ENCODE data around the gene RTP5.
A peak's percentile ranks its signal among the peaks of the same experiment; 100 is the strongest.
"Not testable (repeated sequence)": the region's sequence is repeated elsewhere in the genome, so short reads cannot be mapped to it uniquely, and the experiment has no call there.

RTP5 gene

GRCh38 chr2:241870611-241871537, 1.3 kb downstream of the RTP5 start:
- DNase-seq (ENCODE audit: low read depth) = no peak

DNA sequence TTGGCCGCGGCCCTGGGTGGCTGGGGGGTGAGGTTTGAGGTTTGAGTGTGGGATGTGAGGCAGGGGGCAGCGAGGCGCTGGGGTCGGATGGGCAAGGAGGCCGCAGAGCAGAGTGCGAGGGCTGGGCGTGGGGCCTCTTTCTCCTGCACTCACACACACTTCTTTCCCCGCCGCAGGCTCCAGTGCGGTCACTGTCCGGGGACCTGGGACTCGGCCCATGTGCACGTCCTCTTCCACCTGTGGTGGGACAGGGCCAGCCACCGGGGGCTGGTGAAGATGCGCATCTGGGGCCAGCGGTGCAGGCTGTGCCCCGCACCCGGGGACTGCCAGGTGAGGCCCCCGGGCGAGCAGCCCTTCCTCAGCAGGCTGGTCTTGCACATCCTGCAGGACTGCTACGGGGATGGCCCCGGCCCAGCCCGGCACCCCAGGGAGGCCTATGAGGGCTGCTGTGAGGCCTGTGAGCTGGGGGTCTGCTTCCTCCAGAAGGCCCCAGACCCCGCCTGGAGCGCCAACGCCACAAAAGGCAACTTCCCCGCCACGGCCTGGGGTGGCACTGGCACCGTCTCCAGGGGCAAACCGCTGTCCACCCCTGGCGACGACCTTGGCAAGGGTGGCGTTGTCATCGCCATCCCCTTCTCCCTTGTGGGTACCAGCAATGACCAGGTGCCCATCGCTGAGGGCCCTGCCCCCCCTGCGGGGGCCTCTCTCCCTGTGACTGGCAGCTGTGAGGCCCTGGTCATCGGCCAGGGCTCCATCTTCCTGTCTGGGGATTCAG, 2.2 kb downstream of the RTP5 start:
- no peak for DNase-seq (ENCODE audit: low read depth)

DNA sequence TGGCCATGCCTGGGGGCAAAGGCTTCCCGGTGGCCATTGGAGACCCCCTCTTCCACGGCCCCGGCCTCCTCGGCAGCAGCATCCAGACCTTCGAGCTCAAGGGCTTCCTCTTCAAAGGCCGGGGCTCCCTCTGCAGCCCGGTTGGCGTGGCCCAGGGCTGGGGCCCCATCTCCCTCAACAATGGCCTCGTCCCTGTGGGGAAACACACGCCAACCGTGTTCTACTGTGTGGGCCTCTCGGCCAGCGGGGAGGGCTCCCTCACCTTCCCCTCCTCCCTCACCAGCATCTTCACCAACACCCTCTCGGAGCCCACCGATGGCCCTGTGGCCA, 2.7 kb downstream of the RTP5 start:
- DNase-seq (ENCODE audit: low read depth) = no peak

DNA sequence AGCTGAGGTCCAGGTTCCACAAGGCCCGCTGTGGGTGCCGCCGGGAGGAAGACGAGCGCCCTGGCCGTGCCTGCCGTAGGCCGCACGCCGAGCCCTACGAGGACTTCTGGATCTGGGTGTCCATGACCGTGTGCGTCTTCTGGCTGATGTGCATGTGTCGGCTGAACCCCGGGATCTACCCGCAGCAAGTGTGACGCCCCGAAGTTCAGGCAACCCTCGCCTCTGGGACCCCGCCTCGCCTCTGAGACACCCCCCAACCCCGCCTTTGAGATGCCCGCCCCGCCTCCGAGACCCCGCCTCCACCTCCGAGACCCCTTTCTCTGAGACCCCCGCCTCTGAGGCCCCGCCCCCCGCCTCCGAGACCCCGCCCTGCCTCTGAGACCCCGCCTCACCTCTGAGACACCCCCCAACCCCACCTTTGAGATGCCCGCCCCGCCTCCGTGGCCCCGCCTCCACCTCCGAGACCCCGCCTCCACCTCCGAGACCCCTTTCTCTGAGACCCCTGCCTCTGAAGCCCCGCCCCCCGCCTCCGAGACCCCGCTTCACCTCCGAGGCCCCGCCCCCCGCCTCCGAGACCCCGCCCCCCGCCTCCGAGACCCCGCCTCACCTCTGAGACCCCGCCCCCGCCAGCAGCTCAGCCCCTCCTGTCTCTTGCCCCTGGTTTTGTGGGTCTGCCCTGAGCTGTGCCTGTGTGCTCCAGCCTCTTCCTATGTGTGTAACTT, 3.7 kb downstream of the RTP5 start:
- no peak for DNase-seq (ENCODE audit: low read depth)

GRCh38 chr2:241873803-241874110, 4.2 kb downstream of the RTP5 start:
- no peak for DNase-seq (ENCODE audit: low read depth)

GRCh38 chr2:241874277-241874925, 4.9 kb downstream of the RTP5 start:
- DNase-seq (ENCODE audit: low read depth) = no peak

GRCh38 chr2:241875754-241876527, 6.4 kb downstream of the RTP5 start:
- not testable (repeated sequence) for DNase-seq (ENCODE audit: low read depth)

DNA sequence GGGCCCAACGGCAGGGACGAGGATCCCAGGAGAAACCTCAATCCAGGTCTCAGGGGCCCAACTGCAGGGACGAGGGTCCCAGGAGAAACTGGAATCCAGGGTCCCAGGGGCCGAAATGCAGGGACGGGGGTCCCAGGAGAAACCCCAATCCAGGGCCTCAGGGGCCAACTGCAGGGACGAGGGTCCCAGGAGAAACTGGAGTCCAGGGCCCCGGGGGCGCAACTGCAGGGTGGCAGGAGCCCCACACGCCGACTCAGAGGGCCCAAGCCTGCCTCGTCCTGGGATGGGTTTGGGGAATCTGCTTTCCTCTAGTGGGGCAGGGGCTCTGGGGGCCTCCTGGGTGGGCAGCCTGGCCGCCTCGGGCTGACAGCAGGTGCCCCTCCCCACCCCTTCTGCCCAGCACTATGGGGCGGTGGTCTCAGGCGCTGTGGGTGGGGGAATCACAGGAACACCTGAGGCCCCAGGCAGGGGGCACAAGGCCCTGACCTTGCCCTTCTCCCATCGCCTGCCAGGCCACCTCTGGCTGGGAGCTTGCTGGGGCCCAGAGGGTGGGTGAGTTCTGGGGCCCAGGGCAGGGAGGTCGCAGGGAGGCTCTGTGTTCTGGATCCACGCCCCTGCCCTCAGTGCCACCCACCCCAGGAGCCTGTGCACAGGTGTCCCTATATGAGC, 7.1 kb downstream of the RTP5 start:
- DNase-seq (ENCODE audit: low read depth) = no peak

- no peak for DNase-seq (ENCODE audit: low read depth)
Measured at GRCh38 chr2:241877197-241877685, 7.7 kb downstream of the RTP5 start.

DNA sequence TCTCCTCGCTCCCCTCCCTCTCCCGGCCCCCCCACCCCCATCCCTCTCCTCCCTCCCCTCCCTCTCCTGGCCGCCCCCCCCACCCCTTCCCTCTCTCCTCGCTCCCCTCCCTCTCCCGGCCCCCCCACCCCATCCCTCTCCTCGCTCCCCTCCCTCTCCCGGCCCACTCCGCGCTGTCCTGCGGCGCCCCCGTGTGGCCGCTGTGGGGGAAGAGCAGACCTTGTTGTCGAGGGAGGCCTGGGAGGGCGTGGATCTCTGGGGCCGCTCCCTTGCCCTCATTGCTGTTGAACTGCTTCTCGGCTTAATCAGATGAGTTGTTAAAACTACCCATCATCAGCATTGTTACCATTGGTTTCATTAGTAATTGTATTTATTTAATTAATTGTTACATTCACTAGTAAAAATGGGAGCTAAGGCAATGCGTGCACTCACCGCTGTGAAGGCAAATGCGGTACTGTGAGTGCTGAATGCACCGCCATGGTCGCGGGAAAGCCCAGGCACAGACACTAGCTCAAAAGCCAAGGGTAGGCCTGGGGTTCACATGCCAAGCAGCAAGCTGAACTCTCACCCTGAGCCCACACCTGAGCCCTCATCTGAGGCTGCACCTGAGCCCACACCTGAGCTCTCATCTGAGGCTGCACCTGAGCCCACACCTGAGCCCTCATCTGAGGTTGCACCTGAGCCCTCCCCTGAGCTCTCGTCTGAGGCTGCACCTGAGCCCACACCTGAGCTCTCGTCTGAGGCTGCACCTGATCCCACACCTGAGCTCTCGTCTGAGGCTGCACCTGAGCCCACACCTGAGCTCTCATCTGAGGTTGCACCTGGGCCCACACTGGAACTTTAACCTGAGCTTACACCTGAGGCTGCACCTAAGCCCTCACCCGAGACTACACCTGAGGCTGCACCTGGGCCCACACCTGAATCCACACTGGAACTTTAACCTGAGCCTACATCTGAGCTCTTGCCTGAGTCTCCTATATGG, 8.8 kb downstream of the RTP5 start:
- peak; percentile 56 for DNase-seq (ENCODE audit: low read depth)

DNA sequence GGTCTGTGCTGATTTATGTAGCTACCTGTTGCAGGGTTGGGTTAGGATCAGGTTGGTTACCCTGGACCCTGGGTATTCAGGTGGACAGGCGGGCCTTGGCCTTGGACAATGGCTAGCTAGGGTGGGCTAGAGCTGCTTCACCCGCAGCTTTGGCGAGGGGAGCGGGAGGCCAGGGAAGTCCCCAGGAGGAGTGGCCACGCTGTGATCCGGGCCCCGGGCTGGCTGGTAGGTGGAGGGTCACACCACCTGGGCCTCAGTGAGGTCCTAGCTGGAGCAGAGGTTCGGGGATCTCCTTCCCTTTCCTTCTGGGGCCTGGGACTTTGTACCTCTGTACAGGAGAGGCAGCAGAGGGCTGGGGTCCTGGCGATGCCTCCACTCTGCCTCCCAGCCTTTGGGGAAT, 9.8 kb downstream of the RTP5 start:
- DNase-seq (ENCODE audit: low read depth) = no peak

GRCh38 chr2:241880311-241881073, 11.0 kb downstream of the RTP5 start:
- no peak for DNase-seq (ENCODE audit: low read depth)

GRCh38 chr2:241882091-241882625, 12.6 kb downstream of the RTP5 start:
- DNase-seq (ENCODE audit: low read depth) = peak; percentile 63

- DNase-seq (ENCODE audit: low read depth) = no peak
Measured at GRCh38 chr2:241884951-241885290, 15.4 kb downstream of the RTP5 start.

DNA sequence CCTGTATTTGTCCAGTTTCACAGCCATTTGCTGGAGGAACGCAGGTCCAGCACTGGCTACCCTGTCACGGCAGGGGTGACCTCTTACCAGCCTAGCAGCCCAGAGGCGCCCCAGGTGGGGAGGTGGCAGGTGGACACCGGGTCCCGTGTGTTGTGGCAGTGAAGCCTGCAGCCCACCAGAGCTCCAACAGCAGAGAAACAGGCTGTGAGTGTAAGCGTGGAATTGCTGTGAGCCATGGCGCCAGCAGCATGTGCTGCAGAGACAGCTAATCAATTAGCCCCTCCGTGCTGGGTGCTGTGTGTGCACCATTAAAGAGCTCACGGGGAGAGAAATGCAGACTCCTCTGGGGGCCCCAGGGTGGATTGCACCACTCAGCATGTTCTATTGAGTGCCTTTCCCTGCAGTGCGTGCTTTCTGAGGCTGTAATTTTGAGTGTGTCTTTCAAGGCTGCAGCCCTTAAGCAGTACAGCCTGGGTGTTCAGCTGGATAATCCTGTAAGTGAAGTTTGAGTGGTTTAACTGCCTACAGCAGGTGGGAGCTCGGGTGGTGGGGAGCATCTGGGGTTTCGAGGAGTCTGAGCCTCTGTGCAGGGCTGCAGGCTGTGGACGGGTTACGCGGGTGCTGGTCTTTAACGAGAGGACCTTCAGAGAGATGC, 15.9 kb downstream of the RTP5 start:
- DNase-seq (ENCODE audit: low read depth) = no peak

DNA sequence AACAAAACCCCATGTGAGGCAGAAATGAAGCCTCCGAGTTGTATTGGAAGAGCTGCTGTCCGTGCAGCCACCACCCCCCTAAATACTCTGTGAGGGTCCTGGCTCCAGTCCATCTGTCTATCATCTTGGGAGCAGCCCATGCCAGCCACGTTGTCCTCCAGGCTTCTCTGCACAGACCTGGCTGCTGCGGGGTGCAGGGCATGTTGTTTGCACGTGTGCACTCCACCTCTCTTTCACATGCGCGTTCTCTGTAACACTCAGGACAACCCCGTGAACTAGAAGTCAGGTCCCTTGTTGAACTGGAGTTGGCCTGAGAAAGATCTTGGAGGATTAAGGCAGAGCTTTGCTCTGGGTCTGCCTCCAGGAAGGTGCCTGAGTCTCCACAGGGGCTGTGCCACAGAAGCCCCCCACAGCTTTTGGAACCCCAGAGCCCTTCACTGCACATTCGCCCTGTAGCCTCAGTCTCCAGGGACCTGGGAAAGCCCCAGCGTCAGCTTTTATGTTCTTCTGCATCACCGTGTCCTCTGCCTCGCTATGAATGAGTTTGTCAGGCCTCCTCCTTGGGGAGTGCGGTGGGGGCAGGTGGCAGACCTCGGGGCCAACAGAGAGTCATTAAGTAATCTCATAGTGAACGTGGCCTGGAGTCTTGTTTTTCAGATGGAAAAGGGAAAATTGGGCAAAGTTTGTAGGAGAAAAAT, 16.6 kb downstream of the RTP5 start:
- no peak for DNase-seq (ENCODE audit: low read depth)

- DNase-seq (ENCODE audit: low read depth) = no peak
Measured at GRCh38 chr2:241886840-241887447, 17.4 kb downstream of the RTP5 start.
